GM23338 (cell line): Measurements from ENCODE around the gene CES2.

Experiments used
- CREB1 ChIP-seq: fragments of 250-450 bp; sonication (Bioruptor Pico); IDR thresholded peaks from 2 replicates; pipeline ENCODE4 v1.5.0; 2020; ENCODE audit warnings: low read depth, mild to moderate bottlenecking, moderate library complexity
- CTCF ChIP-seq, 2 experiments: fragments of 200-600 bp in 1 of 2; sonication (generic) in 1 of 2; conservative IDR thresholded peaks; 2 replicates each; pipeline versions ENCODE4 v1.5.1 to v1.6.1; 2016 to 2017; ENCODE audit warnings: antibody characterized with exemption in 2 of 2, low read depth in 2 of 2, mild to moderate bottlenecking in 2 of 2, moderate library complexity in 1 of 2
- ETS1 ChIP-seq: IDR thresholded peaks from 2 replicates; pipeline ENCODE4 v1.6.1; 2016; ENCODE audit warnings: antibody characterized with exemption
- EZH2 ChIP-seq: fragments of 200-600 bp; sonication (generic); IDR thresholded peaks from one replicate; pipeline ENCODE4 v1.8.0; 2017; ENCODE audit warnings: antibody characterized with exemption, mild to moderate bottlenecking, low read depth; ENCODE audit not compliant: unreplicated experiment
- EZH2phosphoT487 ChIP-seq: fragments of 200-600 bp; sonication (generic); IDR thresholded peaks from one replicate; pipeline ENCODE4 v1.8.1; 2018; ENCODE audit warnings: antibody characterized with exemption; ENCODE audit not compliant: unreplicated experiment
- JUNB ChIP-seq: IDR thresholded peaks from one replicate; pipeline ENCODE4 v1.6.1; 2016; ENCODE audit warnings: antibody characterized with exemption; ENCODE audit not compliant: unreplicated experiment
- POLR2AphosphoS5 ChIP-seq: IDR thresholded peaks from 2 replicates; pipeline ENCODE4 v1.6.1; 2016; ENCODE audit warnings: antibody characterized with exemption, low read depth
- REST ChIP-seq: IDR thresholded peaks from one replicate; pipeline ENCODE4 v1.6.1; 2018; ENCODE audit warnings: antibody characterized with exemption; ENCODE audit not compliant: unreplicated experiment
- STAT1 ChIP-seq: IDR thresholded peaks from one replicate; pipeline ENCODE4 v1.6.1; 2016; ENCODE audit warnings: antibody characterized with exemption; ENCODE audit not compliant: unreplicated experiment
- ZNF462 ChIP-seq: fragments of 250-450 bp; sonication (Bioruptor Pico); IDR thresholded peaks from 2 replicates; pipeline ENCODE4 v1.5.0; 2020; ENCODE audit warnings: mild to moderate bottlenecking, moderate library complexity

- TF ChIP-seq EZH2 (no peak), REST (no peak), EZH2phosphoT487 (no peak), CTCF (conservative IDR thresholded peaks at IDR 0.05; ENCODE audit: low read depth in 2 of 2) (no peak), POLR2AphosphoS5 (no peak), ZNF462 (CRISPR knock-in tag) (no peak), CREB1 (CRISPR knock-in tag) (no peak), ETS1 (no peak), JUNB (no peak), STAT1 (no peak)
Observed at GRCh38 chr16:66914541-66914940, 20.8 kb upstream of the CES2 start.
